Epithelial cell of esophagus (primary cell): ENCODE results near the gene BPIFB3.

Experiments
- DNase-seq: peaks from one replicate; pipeline ENCODE4 v3.0.0; 2010; ENCODE audit warnings: low read depth
- H3K4me3 ChIP-seq: 2 replicates; pipeline ENCODE4 v1.5.1; 2011; ENCODE audit warnings: mild to moderate bottlenecking, low read length, control low read depth
- CTCF ChIP-seq: IDR thresholded peaks from 2 replicates; pipeline ENCODE4 v1.5.1; 2011; ENCODE audit warnings: low read depth, mild to moderate bottlenecking, low read length, control low read depth, inconsistent platforms; ENCODE audit not compliant: insufficient read depth; ENCODE audit errors: missing control alignments

The BPIFB3 gene

GRCh38 chr20:33033381-33033780, 20.3 kb upstream of the BPIFB3 start:
- H3K4me3 ChIP-seq: no peak overlapping the region
- no peak for TF ChIP-seq CTCF
- no peak for DNase-seq

GRCh38 chr20:33034115-33034514, 19.6 kb upstream of the BPIFB3 start:
- no peak for DNase-seq
- no peak overlapping the region for H3K4me3 ChIP-seq
- TF ChIP-seq CTCF: no peak

GRCh38 chr20:33034901-33035492, 18.7 kb upstream of the BPIFB3 start:
- TF ChIP-seq CTCF: no peak
- no peak overlapping the region for H3K4me3 ChIP-seq
- no peak for DNase-seq

- no peak for DNase-seq
- H3K4me3 ChIP-seq: no peak overlapping the region
- no peak for TF ChIP-seq CTCF
Measured at GRCh38 chr20:33037456-33037855, 16.2 kb upstream of the BPIFB3 start.

GRCh38 chr20:33038243-33038642, 15.5 kb upstream of the BPIFB3 start:
- no peak for DNase-seq
- no peak for TF ChIP-seq CTCF
- H3K4me3 ChIP-seq: no peak overlapping the region

GRCh38 chr20:33042430-33042829, 11.3 kb upstream of the BPIFB3 start:
- no peak for TF ChIP-seq CTCF
- no peak overlapping the region for H3K4me3 ChIP-seq
- no peak for DNase-seq

GRCh38 chr20:33042983-33043730, 10.5 kb upstream of the BPIFB3 start:
- H3K4me3 ChIP-seq: no peak overlapping the region
- TF ChIP-seq CTCF: no peak
- DNase-seq: no peak
